Glutamatergic neuron (in vitro differentiated cells): ENCODE results near the gene EPRS1. TPM values are rescaled to one million over a fixed set of nuclear protein-coding genes. Genes with fewer than 3 reads are reported as not detected.
"Not testable (repeated sequence)": the region's sequence is repeated elsewhere in the genome, so short reads cannot be mapped to it uniquely, and the experiment has no call there.

ENCODE experiments used
- DNase-seq: peaks from one replicate; pipeline ENCODE4 v3.0.0; 2022
- H3K27ac Mint-ChIP-seq: one replicate; pipeline ENCODE4 v1.8.0; 2020; ENCODE audit warnings: mild to moderate bottlenecking, mixed read lengths, inconsistent platforms; ENCODE audit not compliant: unreplicated experiment
- H3K27me3 Mint-ChIP-seq: one replicate; pipeline ENCODE4 v1.8.0; 2020; ENCODE audit warnings: mild to moderate bottlenecking, moderate library complexity, mixed read lengths, inconsistent platforms; ENCODE audit not compliant: unreplicated experiment
- H3K36me3 Mint-ChIP-seq: one replicate; pipeline ENCODE4 v1.8.0; 2020; ENCODE audit warnings: mild to moderate bottlenecking, mixed read lengths, inconsistent platforms; ENCODE audit not compliant: unreplicated experiment
- H3K4me1 Mint-ChIP-seq: one replicate; pipeline ENCODE4 v1.8.0; 2020; ENCODE audit warnings: mild to moderate bottlenecking, low read depth, mixed read lengths, inconsistent platforms; ENCODE audit not compliant: unreplicated experiment
- H3K4me3 Mint-ChIP-seq: one replicate; pipeline ENCODE4 v1.8.0; 2020; ENCODE audit warnings: mild to moderate bottlenecking, mixed read lengths, inconsistent platforms; ENCODE audit not compliant: unreplicated experiment
- H3K9me3 Mint-ChIP-seq: one replicate; pipeline ENCODE4 v1.8.0; 2020; ENCODE audit warnings: mild to moderate bottlenecking, moderate library complexity, mixed read lengths, inconsistent platforms; ENCODE audit not compliant: unreplicated experiment
- total RNA-seq: library from RNA; stranded (reverse); fragmentation: NEBNext Ultra II Directional; extraction: Animal tissue kit (Norgen Biotek cat#: 25700); gene quantifications from one replicate; pipeline ENCODE4 v1.2.1, GENCODE V29; 2021; ENCODE audit not compliant: unreplicated experiment
- TF ChIP-seq, protein P1 (sequence below): fragments of 200-600 bp; sonication (generic); IDR thresholded peaks from one replicate; pipeline ENCODE4 v1.5.0; 2021; ENCODE audit not compliant: partially characterized antibody, unreplicated experiment

The EPRS1 gene
- total RNA-seq, 1 donor from 2014 or later: 135 TPM

DNA sequence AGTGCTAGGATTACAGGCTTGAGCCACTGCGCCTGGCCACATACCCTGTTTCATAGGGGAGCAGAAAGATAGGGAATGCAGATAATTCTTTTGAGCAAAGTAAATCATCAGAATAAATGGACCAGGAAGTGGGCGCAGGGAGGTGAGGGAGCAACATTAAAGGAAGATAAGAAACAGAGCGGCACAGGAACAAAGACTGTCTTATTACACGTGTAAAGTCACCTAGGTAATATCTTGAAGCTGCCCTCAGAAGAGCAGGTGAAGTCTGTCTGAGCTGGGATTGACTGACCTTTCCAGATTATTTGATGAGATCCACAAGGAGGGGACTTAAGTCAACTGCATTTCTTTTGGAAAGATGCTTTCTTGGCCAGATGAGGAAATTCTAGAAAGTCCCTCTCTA lies 7.7 kb downstream of the EPRS1 start:
- TF ChIP-seq, protein P1, sequence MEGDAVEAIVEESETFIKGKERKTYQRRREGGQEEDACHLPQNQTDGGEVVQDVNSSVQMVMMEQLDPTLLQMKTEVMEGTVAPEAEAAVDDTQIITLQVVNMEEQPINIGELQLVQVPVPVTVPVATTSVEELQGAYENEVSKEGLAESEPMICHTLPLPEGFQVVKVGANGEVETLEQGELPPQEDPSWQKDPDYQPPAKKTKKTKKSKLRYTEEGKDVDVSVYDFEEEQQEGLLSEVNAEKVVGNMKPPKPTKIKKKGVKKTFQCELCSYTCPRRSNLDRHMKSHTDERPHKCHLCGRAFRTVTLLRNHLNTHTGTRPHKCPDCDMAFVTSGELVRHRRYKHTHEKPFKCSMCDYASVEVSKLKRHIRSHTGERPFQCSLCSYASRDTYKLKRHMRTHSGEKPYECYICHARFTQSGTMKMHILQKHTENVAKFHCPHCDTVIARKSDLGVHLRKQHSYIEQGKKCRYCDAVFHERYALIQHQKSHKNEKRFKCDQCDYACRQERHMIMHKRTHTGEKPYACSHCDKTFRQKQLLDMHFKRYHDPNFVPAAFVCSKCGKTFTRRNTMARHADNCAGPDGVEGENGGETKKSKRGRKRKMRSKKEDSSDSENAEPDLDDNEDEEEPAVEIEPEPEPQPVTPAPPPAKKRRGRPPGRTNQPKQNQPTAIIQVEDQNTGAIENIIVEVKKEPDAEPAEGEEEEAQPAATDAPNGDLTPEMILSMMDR: no peak
- Mint-ChIP-seq H3K27ac (no peak overlapping the region), H3K36me3 (peaks cover 5% of the 10 kb centered on the region), H3K4me1 (no peaks in the 10 kb centered on the region), H3K9me3 (no peaks in the 10 kb centered on the region), H3K27me3 (no peaks in the 10 kb centered on the region), H3K4me3 (no peak overlapping the region)
- DNase-seq: no peak

DNA sequence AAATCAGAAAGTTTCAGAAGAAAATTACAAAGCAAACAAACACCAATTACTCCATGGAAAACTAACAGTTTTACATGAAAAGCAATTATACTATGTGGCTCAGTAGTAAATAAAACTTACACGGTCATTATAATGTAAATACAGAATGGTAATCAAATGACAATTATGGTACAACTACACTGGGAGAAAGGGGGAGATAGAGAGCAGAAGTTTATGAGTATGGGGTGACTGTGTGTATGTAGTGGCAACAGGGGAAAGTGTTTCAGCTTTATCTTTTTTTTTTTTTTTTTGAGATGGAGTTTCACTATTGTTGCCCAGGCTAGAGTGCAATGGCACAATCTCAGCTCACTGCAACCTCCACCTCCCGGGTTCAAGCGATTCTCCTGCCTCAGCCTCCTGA lies 8.5 kb downstream of the EPRS1 start:
- not testable (repeated sequence) for H3K27ac Mint-ChIP-seq, DNase-seq, H3K27me3 Mint-ChIP-seq, H3K9me3 Mint-ChIP-seq, H3K4me3 Mint-ChIP-seq, H3K4me1 Mint-ChIP-seq, H3K36me3 Mint-ChIP-seq

DNA sequence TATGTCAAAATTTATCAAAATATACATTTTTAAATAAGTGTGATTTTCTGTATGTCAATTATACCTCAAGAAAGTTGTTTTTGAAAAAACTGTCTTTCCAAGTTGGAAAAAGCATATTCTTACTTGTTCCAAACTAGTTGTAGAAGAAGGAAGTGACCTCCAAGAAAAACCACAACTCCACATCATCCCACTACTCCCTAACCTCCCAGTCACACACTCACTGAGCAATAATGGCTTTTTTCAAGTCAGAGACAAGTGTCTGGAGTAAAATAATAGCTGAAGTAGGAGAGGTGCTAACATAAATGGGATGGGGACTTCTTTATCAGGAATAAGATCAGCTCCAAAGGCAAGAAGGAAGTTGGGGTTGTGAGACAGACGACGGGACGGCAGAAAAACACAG lies 13.4 kb downstream of the EPRS1 start:
- Mint-ChIP-seq H3K36me3 (peaks cover 4% of the 10 kb centered on the region), H3K4me3 (no peak overlapping the region), H3K27ac (no peak overlapping the region), H3K4me1 (no peaks in the 10 kb centered on the region), H3K9me3 (no peaks in the 10 kb centered on the region), H3K27me3 (no peaks in the 10 kb centered on the region)
- TF ChIP-seq, protein P1: no peak
- DNase-seq: no peak

DNA sequence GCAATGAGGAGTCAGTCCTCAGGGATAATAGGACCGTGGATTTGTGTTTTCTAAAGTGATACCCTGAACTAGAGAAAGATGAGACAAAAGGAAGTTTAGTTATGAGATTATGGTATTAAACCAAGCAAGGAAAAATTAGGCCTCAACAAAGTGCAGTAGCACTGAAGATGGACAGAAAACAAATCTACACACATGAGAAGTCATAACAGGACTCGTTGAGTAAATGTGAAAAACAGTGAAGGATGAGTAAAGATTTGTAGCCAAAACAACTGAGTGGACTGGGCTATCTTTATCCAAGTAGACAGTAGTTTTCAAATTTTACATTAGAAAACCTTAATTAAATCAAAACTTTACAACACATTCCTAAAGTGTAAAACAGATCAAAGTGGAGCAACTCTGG lies 15.0 kb downstream of the EPRS1 start:
- TF ChIP-seq, protein P1: no peak
- no peaks in the 10 kb centered on the region for H3K4me1 Mint-ChIP-seq
- H3K27me3 Mint-ChIP-seq: no peaks in the 10 kb centered on the region
- no peak for DNase-seq
- H3K9me3 Mint-ChIP-seq: no peaks in the 10 kb centered on the region
- no peak overlapping the region for H3K27ac Mint-ChIP-seq
- no peaks in the 10 kb centered on the region for H3K36me3 Mint-ChIP-seq
- no peak overlapping the region for H3K4me3 Mint-ChIP-seq

DNA sequence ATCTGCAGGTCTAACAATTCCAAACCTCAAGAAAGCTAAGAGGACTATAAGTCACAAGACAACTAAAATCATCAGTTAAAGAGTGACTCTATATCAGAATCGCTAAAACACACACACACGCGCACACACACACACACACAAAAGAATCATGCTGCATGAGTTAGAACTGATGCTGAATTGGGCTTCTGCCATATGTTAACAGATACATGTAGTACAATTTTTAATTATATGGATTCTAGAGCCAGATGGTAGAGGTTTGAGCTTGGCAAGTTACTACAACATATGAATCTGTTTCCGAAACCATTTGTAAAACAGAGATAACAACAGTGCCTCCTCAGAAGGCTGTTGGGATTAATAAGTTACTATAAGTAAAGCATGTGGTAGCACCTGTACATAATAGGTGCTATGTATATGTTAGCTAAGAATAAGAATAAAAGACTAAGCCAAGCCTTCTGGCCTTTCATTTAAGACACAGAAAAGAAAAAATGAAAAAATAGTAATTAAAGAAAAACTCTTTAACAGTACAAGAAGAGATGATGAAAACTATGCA lies 17.9 kb downstream of the EPRS1 start:
- TF ChIP-seq, protein P1: no peak
- no peaks in the 10 kb centered on the region for H3K36me3 Mint-ChIP-seq
- H3K4me1 Mint-ChIP-seq: no peaks in the 10 kb centered on the region
- DNase-seq: no peak
- H3K27ac Mint-ChIP-seq: no peak overlapping the region
- no peaks in the 10 kb centered on the region for H3K9me3 Mint-ChIP-seq
- H3K4me3 Mint-ChIP-seq: no peak overlapping the region
- no peaks in the 10 kb centered on the region for H3K27me3 Mint-ChIP-seq
